HG03342 (cell line): ENCODE data around the gene RRBP1.
"Not testable (repeated sequence)": the region's sequence is repeated elsewhere in the genome, so short reads cannot be mapped to it uniquely, and the experiment has no call there.

Source experiments
- ATAC-seq: cut with Tn5 transposase; IDR thresholded peaks from one replicate; pipeline ENCODE4 v1.9.1; 2021; ENCODE audit warnings: mild to moderate bottlenecking, moderate library complexity; ENCODE audit not compliant: unreplicated experiment

Gene RRBP1

GRCh38 chr20:17663040-17663399, 19.0 kb downstream of the RRBP1 start:
- no peak for ATAC-seq

GRCh38 chr20:17662333-17663039, 19.6 kb downstream of the RRBP1 start:
- ATAC-seq, result no peak

GRCh38 chr20:17661121-17661744, 20.8 kb downstream of the RRBP1 start:
- no peak for ATAC-seq

GRCh38 chr20:17660667-17661066, 21.4 kb downstream of the RRBP1 start:
- no peak for ATAC-seq

GRCh38 chr20:17659801-17660200, 22.2 kb downstream of the RRBP1 start:
- no peak for ATAC-seq

- ATAC-seq, result not testable (repeated sequence)
Measured at GRCh38 chr20:17659344-17659743, 22.7 kb downstream of the RRBP1 start.

- ATAC-seq, result no peak
Measured at GRCh38 chr20:17658648-17658993, 23.4 kb downstream of the RRBP1 start.

- ATAC-seq, result no peak
Measured at GRCh38 chr20:17657898-17658647, 24.0 kb downstream of the RRBP1 start.

GRCh38 chr20:17657079-17657825, 24.8 kb downstream of the RRBP1 start:
- no peak for ATAC-seq

- ATAC-seq, result no peak
Measured at GRCh38 chr20:17655865-17656479, 26.1 kb downstream of the RRBP1 start.

- ATAC-seq, result no peak
Measured at GRCh38 chr20:17655286-17655651, 26.8 kb downstream of the RRBP1 start.

- no peak for ATAC-seq
Measured at GRCh38 chr20:17654649-17655285, 27.3 kb downstream of the RRBP1 start.

GRCh38 chr20:17653835-17654648, 28.0 kb downstream of the RRBP1 start:
- no peak for ATAC-seq

GRCh38 chr20:17652411-17652810, 29.6 kb downstream of the RRBP1 start:
- ATAC-seq, result no peak

- no peak for ATAC-seq
Measured at GRCh38 chr20:17651760-17652388, 30.2 kb downstream of the RRBP1 start.

- ATAC-seq, result no peak
Measured at GRCh38 chr20:17651129-17651759, 30.8 kb downstream of the RRBP1 start.

GRCh38 chr20:17650301-17651128, 31.5 kb downstream of the RRBP1 start:
- no peak for ATAC-seq
